ENCODE data around the gene NTHL1. TPM values are rescaled to one million over a fixed set of nuclear protein-coding genes. Genes with fewer than 3 reads are reported as not detected.

NTHL1 gene
- total RNA-seq, 1 donor from 2014 or later: 28.5 TPM

DNA sequence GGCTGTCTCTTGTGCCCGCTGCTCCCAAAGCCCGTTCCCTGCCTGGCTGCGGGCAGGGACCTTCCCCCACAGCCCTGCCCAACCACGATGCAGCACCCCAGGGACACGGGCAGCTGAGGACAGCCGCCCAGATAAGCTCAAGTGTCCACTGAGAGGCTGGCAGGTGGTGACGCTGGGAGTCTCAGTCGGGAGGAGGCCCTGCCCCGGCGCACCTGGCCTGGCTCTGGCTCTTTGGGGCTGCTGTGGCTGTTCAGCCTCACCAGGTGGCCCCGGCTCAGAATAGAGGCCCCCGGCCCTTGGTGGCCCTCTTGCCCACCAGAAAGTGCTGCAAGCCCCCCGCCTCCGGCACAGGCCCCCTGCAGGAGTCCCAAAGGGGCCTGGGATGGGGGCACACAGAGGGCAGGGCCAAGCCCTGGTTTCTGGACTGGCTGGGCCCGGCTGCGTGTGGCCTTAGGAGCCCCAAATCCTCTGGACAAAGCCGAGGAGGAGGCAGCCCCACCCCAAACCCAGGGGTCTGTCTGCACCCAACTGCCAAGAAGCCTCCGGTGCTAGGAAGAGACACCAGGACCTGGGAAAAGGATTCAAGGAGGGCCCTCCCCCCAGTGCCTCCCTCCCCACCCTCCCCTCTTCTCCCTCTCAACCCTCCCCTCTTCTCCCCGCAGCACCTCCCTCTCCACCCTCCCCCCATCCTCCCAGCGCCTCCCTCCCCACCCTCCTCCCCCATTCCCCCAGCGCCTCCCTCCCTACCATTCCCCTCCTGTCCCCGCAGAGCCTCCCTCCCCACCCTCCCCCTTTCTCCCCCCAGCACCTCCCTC lies 5.3 kb downstream of the NTHL1 start:
- peaks cover 80% of the 10 kb centered on the region for H3K4me1 ChIP-seq
- peak overlapping the region; percentile 91 for H3K27ac ChIP-seq
- DNase-seq (ENCODE audit: extremely low spot score in 2 of 2): no peak
- peaks cover 0 to 8% of the 10 kb centered on the region in 2 donors for H3K36me3 ChIP-seq
- no peaks in the 10 kb centered on the region for H3K27me3 ChIP-seq
- H3K9me3 ChIP-seq: no peaks in the 10 kb centered on the region
- TF ChIP-seq POLR2AphosphoS5 (IDR thresholded peaks at IDR 0.05; ENCODE audit: insufficient read depth in 1 of 2, low read depth in 1 of 2) (no peak), POLR2A (IDR thresholded peaks at IDR 0.05) (no peak), CTCF (IDR thresholded peaks at IDR 0.05) (no peak)
- intact Hi-C loops (cut with DNase I): loop anchor here (10.0 kb wide), 1 partner anchor 888 kb away; the partner anchor contains the start of gene CACNA1H
- H3K4me3 ChIP-seq: no peak overlapping the region

- H3K4me3 ChIP-seq: no peak overlapping the region
- intact Hi-C loops (cut with DNase I): loop anchor here (10.0 kb wide), 1 partner anchor 886 kb away; the partner anchor contains the start of gene CACNA1H
- H3K27ac ChIP-seq: peak overlapping the region; percentile 91
- H3K4me1 ChIP-seq: peaks cover 82% of the 10 kb centered on the region
- DNase-seq (ENCODE audit: extremely low spot score in 2 of 2): no peak
- no peaks in the 10 kb centered on the region for H3K9me3 ChIP-seq
- no peaks in the 10 kb centered on the region for H3K27me3 ChIP-seq
- peaks cover 0 to 8% of the 10 kb centered on the region in 2 donors for H3K36me3 ChIP-seq
- TF ChIP-seq POLR2A (IDR thresholded peaks at IDR 0.05) (no peak), POLR2AphosphoS5 (IDR thresholded peaks at IDR 0.05; ENCODE audit: insufficient read depth in 1 of 2, low read depth in 1 of 2) (no peak)
These were observed 6.7 kb downstream of the NTHL1 start for GRCh38 chr16:2040787-2041522.

DNA sequence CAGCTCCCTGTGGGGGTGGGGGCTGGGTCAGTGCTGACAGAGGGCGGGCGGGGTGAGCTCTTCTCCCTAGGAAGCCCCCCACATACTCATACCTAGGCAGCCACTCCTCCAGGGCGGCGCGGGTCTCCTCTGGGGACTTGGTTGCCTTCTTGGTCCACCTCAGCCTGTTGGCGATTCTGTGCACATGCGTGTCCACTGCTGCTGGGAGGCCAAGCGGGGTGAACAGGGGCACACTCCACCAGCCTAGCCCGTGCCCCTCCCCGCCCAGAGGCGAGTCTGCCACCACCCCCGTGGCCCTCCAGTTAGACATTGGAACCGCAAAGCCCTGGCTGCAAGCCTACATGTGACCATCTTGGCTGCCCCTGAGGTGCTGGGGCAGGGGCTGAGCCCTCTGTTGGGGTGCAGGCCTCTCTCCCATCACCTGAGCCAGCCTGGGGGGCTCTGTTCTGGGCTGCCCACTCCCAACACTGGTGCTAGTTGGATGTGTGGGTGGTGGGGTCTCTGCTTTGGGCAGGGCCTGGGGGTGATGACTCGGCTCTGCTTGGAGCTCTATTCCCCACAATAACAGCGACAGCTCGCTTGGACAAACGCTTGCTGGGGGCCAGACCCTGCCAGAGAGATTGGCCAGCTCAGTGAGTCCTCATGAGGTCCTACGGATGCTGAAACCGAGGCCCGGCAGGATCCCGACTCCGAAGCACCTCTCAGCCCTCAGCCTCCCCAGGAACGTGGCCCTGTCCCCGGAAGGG lies 7.4 kb downstream of the NTHL1 start:
- Histone ChIP-seq H3K4me1 (peaks cover 85% of the 10 kb centered on the region), H3K27me3 (no peaks in the 10 kb centered on the region), H3K27ac (peak overlapping the region; percentile 91), H3K4me3 (peak overlapping the region in 1 of 2 donors; percentile 18), H3K36me3 (peaks cover 0 to 8% of the 10 kb centered on the region in 2 donors), H3K9me3 (no peaks in the 10 kb centered on the region)
- TF ChIP-seq POLR2AphosphoS5 (IDR thresholded peaks at IDR 0.05; ENCODE audit: insufficient read depth in 1 of 2, low read depth in 1 of 2): no peak
- no peak for TF ChIP-seq POLR2A (IDR thresholded peaks at IDR 0.05)
- TF ChIP-seq CTCF (IDR thresholded peaks at IDR 0.05): no peak
- DNase-seq (ENCODE audit: extremely low spot score in 2 of 2): no peak
- intact Hi-C loops (cut with DNase I): loop anchor here (10.0 kb wide), 1 partner anchor 885 kb away; the partner anchor contains the start of gene CACNA1H

DNA sequence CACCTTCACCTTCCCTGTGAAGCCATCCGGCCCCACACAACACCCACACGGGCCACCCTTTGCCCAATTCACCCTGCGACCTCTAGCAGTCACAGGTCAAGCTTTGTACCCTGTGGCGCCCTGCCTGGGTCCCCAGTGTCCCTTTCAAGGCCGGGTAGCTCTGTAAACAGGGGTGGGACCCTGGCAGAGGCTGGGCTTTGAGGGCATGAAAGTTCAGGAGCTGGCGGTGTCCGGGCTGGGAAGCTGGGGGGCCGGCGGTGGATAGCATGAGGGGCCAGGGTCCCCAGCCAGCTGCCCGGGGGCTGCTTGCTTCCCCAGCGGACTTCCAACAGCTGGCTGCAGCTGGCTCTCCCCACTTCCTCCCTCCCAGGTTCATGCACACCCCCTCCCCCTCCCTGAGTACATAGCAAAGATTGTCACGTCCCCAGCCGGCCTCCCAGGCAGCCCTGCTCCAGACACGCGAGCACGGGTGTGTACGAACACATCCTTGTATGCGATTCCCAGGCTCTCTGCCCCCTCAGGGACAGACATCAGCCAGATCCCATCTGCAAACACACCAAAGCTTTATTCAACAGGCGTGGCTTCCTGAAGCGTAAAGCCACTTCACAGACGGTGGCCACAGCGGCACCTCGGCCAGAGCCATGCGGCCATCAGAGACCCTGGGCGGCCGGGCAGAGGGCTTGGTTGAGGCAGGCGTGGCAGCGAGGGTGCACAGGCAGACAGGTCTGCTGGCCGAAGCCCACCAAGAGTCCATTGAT lies 8.2 kb downstream of the NTHL1 start:
- intact Hi-C loops (cut with DNase I): loop anchor here (10.0 kb wide), 1 partner anchor 885 kb away; the partner anchor contains the start of gene CACNA1H
- H3K36me3 ChIP-seq: peaks cover 0 to 8% of the 10 kb centered on the region in 2 donors
- H3K27me3 ChIP-seq: no peaks in the 10 kb centered on the region
- H3K27ac ChIP-seq: peak overlapping the region; percentile 91
- H3K4me1 ChIP-seq: peaks cover 92% of the 10 kb centered on the region
- H3K4me3 ChIP-seq: peak overlapping the region in 1 of 2 donors; percentile 18
- H3K9me3 ChIP-seq: no peaks in the 10 kb centered on the region
- DNase-seq (ENCODE audit: extremely low spot score in 2 of 2): no peak
- TF ChIP-seq POLR2A (IDR thresholded peaks at IDR 0.05): no peak
- TF ChIP-seq CTCF (IDR thresholded peaks at IDR 0.05): no peak
- peak in 1 of 2 donors; percentile 62 for TF ChIP-seq POLR2AphosphoS5 (IDR thresholded peaks at IDR 0.05; ENCODE audit: insufficient read depth in 1 of 2, low read depth in 1 of 2)

All from vagina (tissue), 2 donors.